GM21737 (cell line): ENCODE measurements around the gene HSD3B2.
"Not testable (repeated sequence)": the region's sequence is repeated elsewhere in the genome, so short reads cannot be mapped to it uniquely, and the experiment has no call there.

Experiments used
- ATAC-seq: cut with Tn5 transposase; IDR thresholded peaks from one replicate; pipeline ENCODE4 v1.9.1; 2021; ENCODE audit warnings: mild to moderate bottlenecking, moderate library complexity; ENCODE audit not compliant: unreplicated experiment

The HSD3B2 gene

DNA sequence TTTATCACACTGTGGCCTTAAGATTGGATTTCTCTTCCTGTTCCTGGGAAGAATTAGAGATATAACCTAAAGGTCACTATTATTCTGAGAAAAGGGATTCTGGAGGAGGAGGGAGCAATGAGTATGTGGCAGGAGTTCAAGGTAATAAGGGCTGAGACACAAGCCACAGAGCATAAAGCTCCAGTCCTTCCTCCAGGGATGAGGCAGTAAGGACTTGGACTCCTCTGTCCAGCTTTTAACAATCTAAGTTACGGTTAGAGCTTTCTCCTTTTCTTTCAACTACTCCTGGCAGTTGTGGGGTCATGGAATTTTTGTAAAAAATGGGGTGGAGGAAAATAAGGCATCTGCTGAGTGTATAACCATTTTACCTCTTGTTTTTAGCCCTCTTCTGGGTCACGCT lies at the start of gene HSD3B2:
HSD3B2 (plus strand) TSS at position 201 of the 400 bp plus-strand sequence. CDS start 270 bp downstream, outside the sequence.
- no peak for ATAC-seq

DNA sequence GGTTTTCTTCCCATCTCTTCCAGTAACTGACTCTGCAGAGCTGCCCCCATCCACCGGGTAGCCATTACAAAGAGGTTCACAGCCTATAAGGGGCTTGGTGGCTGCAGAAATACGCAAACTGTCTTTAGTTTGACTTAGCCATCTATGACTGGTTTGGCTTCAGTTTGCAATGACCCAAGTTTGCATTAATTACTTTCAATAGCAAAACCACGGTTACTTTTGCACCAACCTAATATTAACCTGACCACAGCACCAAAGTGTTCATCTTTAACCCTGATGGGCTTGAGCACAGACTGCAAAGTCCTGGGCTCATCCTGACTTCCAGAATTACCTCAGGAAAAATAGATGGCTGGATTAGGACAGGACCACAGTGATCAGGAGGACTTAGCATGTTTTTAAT lies 48.5 kb upstream of the HSD3B2 start:
- no peak for ATAC-seq

DNA sequence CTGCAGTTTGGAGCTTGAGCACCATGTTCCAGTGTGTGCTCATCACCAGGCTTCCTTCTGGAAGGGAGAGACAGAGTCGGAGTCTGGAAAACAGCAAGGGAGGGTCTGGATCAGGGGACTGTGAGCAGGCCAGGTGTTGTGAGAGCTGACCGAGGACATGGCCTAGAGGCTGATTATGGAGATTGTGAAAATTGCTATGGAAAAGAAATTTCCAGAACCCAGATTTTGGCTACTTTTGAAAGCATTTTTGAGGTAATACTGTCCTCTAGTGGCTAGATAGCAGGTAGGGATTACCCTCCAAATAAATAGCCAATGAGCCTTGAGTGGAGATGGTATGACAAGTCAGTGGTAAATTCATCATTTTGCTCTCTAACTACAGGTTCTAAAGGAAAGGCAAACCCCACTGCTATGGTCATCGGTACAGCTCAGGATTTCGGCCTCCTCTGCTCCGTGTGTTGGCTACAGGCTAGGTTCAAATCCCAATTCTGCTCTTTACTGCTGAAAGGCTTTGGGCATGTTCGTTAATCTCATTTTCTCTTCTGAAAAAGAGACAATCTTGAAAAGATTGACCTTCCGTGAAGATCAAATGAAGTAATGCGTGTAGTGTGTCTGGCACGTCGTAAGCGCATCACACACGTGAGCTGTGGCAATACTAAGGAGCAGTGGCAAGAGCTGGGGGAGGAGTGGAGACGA lies 47.4 kb upstream of the HSD3B2 start:
- no peak for ATAC-seq

DNA sequence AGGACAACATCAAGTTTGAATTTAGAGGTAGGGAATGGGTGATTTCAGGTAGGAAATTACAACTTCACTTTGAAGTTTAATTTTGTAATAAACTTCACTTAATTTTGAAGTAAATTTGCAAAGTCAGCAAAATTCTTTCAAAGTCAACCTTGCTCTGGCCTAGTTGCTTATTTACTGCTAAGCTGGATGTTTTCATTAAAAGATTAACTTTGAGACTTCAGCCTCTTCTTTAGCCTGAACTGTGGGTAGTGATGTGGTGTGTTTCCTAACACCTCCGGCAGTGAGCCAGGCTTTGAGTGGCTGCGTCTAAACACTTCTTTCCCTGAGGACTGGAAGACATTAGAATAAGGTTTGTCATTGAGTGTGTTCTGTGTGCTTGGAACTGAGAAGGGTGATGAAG lies 46.4 kb upstream of the HSD3B2 start, which contains the start of gene HAO2:
HAO2 (plus strand) TSS at position 232 of the 400 bp plus-strand sequence. CDS start 12,301 bp downstream, outside the sequence.
- no peak for ATAC-seq

DNA sequence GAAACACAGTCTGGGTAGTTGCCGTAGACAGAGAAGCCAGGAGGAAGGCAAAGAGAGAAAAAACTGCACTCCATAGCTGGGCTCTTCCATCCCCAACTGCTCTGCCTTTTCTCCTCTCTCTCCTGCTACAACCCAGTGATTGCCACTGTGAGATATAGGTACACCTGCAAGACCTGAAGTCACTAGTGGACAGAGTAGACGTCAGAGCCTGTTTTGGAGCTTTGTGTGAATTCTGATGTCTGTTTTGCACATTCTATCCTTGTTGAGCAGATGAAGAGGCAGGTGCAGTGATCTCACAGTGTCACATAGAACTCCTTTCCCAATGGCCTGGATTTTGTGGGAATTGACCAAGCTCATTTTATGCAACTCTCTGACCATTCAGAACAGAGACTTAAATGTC lies 44.2 kb upstream of the HSD3B2 start:
- ATAC-seq, result no peak

DNA sequence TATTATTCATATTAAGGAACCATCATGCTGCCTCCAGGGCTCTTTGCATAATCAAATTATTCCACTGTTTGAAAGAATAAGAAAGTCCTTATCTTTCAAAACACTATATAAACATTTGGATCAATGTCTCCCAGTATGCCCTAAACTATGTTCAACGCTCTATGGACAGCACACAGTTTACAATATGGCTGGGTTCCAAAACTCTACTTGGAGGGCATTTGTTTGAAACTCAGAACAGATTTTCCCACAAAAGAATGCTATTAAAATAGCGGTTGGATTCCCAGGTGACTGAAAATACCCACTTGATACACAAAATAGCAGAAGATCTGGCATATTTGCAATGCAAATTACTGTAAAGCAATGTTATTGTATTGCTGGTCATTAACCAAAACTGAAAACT lies 43.1 kb upstream of the HSD3B2 start:
- no peak for ATAC-seq

- ATAC-seq, result no peak
Measured at GRCh38 chr1:119372503-119373086, 42.4 kb upstream of the HSD3B2 start.

- ATAC-seq, result no peak
Measured at GRCh38 chr1:119373465-119373864, 41.5 kb upstream of the HSD3B2 start.

GRCh38 chr1:119374208-119374874 lies 40.6 kb upstream of the HSD3B2 start:
- ATAC-seq, result no peak

DNA sequence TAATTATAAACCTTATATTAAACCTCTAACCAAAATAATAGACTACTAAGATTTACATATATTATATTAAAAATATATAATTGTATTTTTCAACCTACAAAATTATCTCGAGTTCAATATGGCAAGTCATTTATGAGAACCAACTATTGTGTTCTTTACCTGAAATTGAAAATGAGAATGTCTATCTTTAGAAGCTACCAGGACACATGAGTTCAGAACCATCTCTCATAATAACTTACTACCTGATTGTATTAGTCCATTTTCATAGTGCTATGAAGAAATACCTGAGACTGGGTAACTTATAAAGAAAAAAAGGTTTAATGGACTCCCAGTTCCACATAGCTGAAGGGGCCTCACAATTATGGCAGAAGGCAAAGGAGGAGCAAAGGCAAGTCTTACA lies 39.6 kb upstream of the HSD3B2 start:
- no peak for ATAC-seq

GRCh38 chr1:119376594-119376993 lies 38.4 kb upstream of the HSD3B2 start:
- no peak for ATAC-seq

DNA sequence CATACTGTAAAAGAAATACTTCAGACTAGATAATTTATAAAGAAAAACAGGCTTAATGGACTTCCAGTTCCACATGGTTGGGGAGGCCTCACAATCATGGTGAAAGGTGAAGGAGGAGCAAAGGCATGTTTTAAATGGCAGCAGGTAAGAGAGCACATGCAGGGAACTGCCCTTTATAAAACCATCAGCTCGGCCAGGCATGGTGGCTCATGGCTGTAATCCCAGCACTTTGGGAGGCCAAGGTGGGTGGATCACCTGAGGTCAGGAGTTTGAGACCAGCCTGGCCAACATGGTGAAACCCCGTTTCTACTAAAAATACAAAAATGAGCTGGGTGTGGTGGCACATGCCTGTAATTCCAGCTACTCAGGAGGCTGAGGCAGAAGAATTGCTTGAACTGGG lies 37.4 kb upstream of the HSD3B2 start:
- not testable (repeated sequence) for ATAC-seq

GRCh38 chr1:119379117-119379516 lies 35.8 kb upstream of the HSD3B2 start:
- no peak for ATAC-seq

- ATAC-seq, result no peak
Measured at GRCh38 chr1:119380304-119380703, 34.6 kb upstream of the HSD3B2 start.

- no peak for ATAC-seq
Measured at GRCh38 chr1:119380983-119381662, 33.8 kb upstream of the HSD3B2 start.

DNA sequence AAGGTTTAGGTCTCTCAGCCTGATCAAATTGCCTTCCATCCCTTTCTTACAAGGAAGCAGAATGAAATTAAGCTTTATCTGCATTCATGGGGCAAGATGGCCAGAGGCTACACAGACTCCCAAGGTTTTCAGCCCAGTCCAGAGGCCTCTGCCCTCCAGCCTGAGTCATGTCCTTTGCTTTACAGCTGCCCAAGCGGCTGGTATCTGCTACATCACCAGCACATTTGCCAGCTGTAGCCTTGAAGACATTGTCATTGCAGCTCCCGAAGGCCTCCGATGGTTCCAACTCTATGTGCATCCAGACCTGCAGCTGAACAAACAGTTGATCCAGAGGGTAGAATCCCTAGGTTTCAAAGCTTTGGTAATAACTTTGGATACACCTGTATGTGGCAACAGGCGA lies 30.4 kb upstream of the HSD3B2 start:
- ATAC-seq, result no peak

DNA sequence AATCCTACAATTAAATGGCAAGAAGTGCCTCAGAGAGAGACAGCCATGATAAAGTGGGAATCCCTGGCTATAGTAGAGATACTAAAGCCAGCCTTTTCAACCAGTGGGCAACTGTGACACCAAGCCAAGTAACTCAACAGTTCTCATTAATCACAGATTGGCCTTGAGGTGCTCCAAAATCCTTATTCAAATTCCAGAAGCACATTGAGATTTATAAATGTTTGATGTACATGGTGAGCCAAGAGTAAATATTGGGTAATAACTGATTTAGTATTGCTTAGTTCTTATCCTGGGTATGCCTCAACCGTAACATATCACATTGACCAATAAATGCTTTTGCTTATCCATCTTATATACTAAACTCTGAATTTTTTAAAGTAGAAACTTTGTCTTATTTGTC lies 29.3 kb upstream of the HSD3B2 start:
- no peak for ATAC-seq

DNA sequence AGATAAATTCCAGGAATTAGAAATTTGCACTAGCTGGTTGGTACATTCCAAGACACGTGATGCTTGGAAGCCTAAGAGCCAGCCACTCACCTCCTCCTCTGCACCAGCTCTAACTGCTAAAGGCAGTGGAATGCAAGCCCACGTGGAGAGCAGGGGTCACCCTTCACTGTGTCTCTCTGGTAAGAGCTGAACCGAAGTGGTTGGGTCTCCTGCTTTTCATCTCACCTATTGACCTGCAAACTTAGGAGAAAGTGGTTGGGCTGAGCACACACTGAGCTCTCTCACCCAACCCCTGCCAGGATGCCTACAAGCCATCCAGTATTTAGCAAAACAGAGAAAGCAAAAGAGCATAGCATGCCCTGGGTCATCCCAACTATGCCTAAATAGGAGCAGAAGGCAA lies 27.1 kb upstream of the HSD3B2 start:
- no peak for ATAC-seq

GRCh38 chr1:119388450-119388849 lies 26.5 kb upstream of the HSD3B2 start:
- no peak for ATAC-seq

DNA sequence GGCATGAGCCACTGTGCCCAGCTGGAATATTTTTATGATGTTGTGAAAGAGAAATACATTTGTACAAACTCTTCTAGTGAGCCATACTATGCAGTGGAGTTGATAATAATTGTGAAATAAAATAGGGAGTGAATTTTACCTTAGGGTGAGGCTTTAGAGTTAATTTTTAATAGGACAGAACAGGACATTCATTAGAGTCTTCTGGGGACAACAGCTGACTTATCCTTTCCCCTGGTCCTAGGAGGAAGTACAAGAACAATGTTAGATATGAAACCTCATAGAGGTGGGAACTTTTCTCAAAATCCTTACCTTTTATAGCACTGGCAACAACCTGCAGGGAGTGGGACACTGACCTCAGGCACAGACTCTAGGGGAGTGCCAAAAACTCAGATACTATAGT lies 24.4 kb upstream of the HSD3B2 start:
- no peak for ATAC-seq

DNA sequence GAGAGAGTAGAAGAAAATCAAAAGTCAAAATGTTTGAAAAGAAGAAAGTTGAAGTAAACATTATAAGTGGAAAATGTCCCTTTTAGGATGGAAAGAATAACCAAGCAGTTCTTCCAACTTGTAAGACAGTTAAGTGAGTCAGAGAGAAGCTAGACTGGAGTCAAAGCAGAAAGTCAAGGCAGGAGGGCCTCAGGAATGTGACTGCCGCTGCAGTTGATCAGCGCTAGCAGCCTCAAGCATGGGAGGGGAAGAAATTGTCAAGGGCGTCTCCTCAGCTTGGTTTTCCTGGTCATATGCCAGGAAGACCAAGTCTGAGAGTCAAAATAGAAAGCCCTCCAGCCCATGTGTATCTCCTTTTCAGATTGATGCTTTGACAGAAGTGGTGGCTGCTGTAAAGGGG lies 23.2 kb upstream of the HSD3B2 start:
- ATAC-seq, result no peak

- no peak for ATAC-seq
Measured at GRCh38 chr1:119394085-119394484, 20.9 kb upstream of the HSD3B2 start.
